Keratinocyte (primary cell): ENCODE data around the gene APEH.
"Not testable (repeated sequence)": the region's sequence is repeated elsewhere in the genome, so short reads cannot be mapped to it uniquely, and the experiment has no call there.

Source experiments
- EZH2 ChIP-seq: IDR thresholded peaks from one replicate; pipeline ENCODE4 v1.6.1; 2012; ENCODE audit warnings: inconsistent platforms, mild to moderate bottlenecking, low read length, moderate library complexity
- TF ChIP-seq, protein P1 (sequence below), 3 experiments: IDR thresholded peaks in 1 of 3; conservative IDR thresholded peaks in 1 of 3; optimal IDR thresholded peaks in 1 of 3; 2 replicates in 2 of 3; 3 replicates in 1 of 3; pipeline versions ENCODE3 to v1.5.1; 2011; ENCODE audit warnings: low read length in 3 of 3, mild to moderate bottlenecking in 3 of 3, moderate library complexity in 2 of 3, control low read depth in 1 of 3, inconsistent platforms in 1 of 3; ENCODE audit not compliant: insufficient read depth in 2 of 3; ENCODE audit errors: extremely low read depth in 1 of 3

DNA sequence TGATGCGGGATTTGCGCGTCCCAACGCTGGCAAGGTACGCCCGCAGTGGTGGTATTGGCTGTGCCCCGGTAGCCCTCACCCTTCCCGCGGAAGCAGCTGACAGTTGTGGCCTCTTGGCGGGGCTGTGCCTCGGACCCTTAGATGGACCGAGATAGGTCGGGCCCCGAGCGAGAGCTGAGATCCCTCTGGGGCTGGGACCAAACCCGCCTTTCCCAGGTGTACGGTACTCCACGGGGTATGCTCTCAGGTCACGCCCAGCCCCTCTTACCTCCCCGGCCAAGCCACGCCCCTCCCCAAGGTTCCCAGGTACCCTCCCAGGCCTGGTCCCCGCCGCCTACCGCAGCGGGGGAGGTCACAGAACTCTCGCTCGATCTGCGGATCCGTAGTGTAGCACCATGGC is 12.2 kb downstream of the APEH start:
- TF ChIP-seq, protein P1, sequence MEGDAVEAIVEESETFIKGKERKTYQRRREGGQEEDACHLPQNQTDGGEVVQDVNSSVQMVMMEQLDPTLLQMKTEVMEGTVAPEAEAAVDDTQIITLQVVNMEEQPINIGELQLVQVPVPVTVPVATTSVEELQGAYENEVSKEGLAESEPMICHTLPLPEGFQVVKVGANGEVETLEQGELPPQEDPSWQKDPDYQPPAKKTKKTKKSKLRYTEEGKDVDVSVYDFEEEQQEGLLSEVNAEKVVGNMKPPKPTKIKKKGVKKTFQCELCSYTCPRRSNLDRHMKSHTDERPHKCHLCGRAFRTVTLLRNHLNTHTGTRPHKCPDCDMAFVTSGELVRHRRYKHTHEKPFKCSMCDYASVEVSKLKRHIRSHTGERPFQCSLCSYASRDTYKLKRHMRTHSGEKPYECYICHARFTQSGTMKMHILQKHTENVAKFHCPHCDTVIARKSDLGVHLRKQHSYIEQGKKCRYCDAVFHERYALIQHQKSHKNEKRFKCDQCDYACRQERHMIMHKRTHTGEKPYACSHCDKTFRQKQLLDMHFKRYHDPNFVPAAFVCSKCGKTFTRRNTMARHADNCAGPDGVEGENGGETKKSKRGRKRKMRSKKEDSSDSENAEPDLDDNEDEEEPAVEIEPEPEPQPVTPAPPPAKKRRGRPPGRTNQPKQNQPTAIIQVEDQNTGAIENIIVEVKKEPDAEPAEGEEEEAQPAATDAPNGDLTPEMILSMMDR (optimal IDR thresholded peaks at IDR 0.05 in 1 of 3, IDR thresholded peaks at IDR 0.05 in 1 of 3, conservative IDR thresholded peaks at IDR 0.05 in 1 of 3; ENCODE audit: extremely low read depth in 1 of 3, insufficient read depth in 2 of 3, low read length in 3 of 3), result not testable (repeated sequence)
- not testable (repeated sequence) for TF ChIP-seq EZH2
